ENCODE results near the gene KCNIP4.

GRCh38 chr4:20889901-20890300 lies 1058.7 kb downstream of the KCNIP4 start:
- TF ChIP-seq EZH2 (IDR thresholded peaks at IDR 0.05; ENCODE audit: insufficient read depth, poor library complexity, severe bottlenecking) (no peak), EZH2phosphoT487 (IDR thresholded peaks at IDR 0.05; ENCODE audit: insufficient read depth, low read depth) (no peak)

Data from GM23248 (cell line).